GM18498 (cell line): ENCODE data around the gene ANKRD44.

Experiments used
- ATAC-seq: cut with Tn5 transposase; IDR thresholded peaks from one replicate; pipeline ENCODE4 v1.9.1; 2021; ENCODE audit warnings: mild to moderate bottlenecking, moderate library complexity; ENCODE audit not compliant: unreplicated experiment

Gene ANKRD44

DNA sequence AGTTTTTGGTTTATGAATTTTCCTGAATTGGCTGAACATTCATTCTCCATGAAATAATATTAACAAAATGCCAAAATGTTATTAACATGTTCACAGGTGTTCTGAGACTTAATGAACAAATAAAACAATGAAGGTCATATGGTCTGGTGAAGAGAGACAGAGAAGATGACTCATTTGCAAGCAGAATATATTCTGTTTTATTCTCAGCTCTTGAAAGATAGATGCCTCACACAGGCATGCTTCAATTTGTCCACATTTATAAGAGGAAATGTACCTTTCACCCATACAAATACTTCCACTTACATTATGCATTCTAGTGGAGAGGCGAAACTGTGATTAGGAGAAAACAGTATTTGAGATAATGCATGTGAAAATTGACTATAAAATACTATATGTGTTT lies 308.7 kb downstream of the ANKRD44 start:
- no peak for ATAC-seq

- ATAC-seq, result no peak
Measured at GRCh38 chr2:196995757-196996314, 314.7 kb downstream of the ANKRD44 start.

- ATAC-seq, result no peak
Measured at GRCh38 chr2:196994764-196995163, 315.8 kb downstream of the ANKRD44 start.

GRCh38 chr2:196993617-196994016 lies 317.0 kb downstream of the ANKRD44 start:
- ATAC-seq, result no peak

DNA sequence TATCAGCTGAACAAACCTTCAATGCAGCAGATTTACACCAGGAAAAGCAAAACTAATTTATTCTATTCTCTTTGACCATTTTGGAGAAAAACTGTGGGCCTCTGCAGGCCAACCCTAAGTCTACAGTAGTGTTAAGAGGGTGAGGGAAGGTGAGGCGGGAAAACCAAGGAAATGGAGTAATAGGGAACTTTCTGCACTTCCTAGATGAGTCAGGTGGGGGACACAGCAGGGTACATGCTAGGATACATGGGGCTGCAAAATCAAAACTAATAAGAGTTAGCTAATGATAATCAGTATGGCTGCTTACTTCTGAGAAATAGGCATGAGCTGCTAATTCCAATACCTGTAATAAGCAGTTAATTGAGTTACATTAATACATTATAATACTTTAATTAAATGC lies 318.1 kb downstream of the ANKRD44 start:
- ATAC-seq, result no peak

DNA sequence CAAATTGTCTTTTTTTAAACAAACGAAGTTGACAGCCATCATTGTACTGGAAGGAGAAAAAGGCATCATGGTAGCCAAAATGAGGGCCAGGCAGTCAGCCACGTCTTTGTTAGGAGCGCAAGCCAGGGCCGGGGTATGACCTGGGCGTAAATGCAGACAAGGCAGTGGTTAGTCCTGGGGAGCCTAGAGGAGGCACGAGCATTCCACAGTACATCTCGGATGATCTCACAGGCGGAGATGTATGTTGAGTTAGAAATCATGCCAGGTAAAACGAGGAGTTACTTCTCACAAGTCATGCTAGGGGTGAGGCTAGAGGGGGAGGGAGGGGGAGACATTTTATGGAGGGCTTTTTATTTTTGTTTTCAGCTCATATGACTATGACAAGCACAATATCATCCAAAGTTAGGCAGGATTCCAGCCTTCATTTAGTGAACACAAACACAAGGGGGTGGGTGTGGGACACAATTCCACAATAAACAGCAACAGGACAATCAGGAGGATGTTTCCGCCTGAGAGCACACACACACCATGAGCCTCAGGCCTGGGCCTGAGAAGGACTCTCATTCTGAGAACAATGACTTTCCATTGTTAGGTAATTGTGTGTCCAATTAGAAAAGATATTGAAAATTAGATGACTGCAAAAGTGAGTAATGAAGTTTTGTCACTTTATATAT lies 319.7 kb downstream of the ANKRD44 start:
- no peak for ATAC-seq

GRCh38 chr2:196990092-196990491 lies 320.5 kb downstream of the ANKRD44 start:
- no peak for ATAC-seq

DNA sequence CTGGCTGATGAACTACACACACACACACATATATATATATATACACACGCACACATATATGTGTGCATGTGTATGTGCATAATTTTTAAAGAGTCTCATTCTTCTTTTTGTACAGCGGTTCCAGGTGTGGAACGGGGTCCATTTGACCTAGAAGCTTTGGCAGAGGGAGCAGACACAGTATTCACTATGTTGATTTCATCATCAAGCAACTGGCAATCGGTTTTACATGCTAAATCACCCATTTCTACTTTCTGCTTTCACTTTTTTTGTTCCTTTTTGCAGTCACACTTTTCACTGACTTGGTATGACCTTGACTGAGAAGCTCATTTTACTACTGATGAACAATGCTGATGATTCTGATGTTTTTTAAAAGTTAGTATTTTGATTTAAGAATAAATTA lies 321.1 kb downstream of the ANKRD44 start:
- ATAC-seq, result no peak

DNA sequence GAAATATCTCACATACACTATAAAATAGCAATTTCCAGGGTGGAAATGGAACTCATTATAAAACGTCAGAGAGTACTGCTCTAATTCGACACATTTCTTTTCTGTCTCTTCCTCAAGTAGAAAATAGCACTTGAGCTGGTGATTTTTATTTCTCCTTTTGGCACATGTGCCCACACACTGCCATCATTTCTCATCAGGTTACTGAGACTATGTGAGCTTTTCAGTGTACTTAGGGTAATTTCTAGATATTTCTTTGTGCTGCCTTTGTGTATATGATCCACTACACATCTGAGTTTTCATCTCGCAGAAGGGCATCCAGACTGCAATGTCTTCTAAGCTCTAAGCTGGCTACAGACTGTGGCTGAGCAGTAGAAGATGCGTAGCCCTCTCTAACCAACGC lies 321.9 kb downstream of the ANKRD44 start:
- no peak for ATAC-seq

- peak; percentile 54 for ATAC-seq
Measured at GRCh38 chr2:196987649-196988364, 322.8 kb downstream of the ANKRD44 start.

DNA sequence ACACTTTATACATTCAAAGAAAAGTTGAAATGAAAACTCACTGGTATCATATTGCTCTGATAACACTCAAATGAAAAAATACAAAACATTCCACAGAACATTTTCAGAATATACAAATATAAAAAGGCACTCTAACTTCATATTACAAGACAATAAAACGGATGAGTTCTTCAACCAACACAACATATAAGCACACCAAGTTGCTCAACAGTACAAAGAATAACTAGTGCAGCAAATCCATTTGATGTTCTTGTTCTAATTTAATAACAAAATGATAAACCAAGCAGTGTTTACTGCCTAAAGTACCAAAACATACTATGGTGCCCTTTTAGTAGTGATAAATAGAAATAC lies 323.3 kb downstream of the ANKRD44 start:
- no peak for ATAC-seq

- ATAC-seq, result no peak
Measured at GRCh38 chr2:196985511-196986183, 324.9 kb downstream of the ANKRD44 start.

DNA sequence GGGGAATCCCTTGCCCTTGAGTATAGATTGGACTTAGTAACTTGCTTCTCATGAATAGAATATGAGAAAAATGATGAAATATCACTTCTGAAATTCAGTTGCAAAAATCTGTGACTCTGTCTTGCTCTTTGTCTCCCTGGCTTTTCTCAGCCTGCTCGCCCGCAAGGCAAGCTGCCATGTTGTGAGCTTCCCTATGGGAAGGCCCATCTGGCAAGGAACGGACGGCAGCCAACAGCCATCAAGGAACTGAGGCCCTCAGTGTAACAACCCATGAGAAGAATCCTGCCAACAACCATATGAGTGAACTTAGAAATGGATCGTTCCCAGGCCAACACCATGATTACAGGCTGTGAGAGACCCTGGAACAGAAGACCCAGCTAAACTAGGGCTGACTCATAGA lies 325.7 kb downstream of the ANKRD44 start:
- ATAC-seq, result no peak

DNA sequence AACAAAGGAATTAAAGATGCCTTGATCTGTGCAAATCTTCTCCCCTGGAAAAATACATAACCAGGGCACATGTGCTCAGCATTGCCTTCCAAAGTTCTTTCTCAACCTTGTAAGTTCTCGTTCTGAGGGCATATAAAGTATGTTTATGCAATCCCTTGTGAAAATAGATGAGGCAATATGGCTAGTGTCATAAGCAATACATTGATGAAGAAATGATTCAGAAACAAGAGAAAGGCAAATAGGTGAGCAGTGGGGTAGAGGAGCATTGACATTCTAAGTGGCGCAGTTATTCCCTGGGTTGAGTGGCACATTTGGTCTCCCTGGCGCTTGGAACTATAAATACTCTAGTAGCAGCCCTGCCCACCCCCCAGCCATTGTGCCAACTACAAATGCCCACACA lies 326.6 kb downstream of the ANKRD44 start:
- ATAC-seq, result no peak

- no peak for ATAC-seq
Measured at GRCh38 chr2:196980473-196980872, 330.1 kb downstream of the ANKRD44 start.

GRCh38 chr2:196980001-196980400 lies 330.6 kb downstream of the ANKRD44 start:
- ATAC-seq, result no peak

- no peak for ATAC-seq
Measured at GRCh38 chr2:196977507-196977906, 333.1 kb downstream of the ANKRD44 start.

- no peak for ATAC-seq
Measured at GRCh38 chr2:196974970-196975369, 335.6 kb downstream of the ANKRD44 start.

DNA sequence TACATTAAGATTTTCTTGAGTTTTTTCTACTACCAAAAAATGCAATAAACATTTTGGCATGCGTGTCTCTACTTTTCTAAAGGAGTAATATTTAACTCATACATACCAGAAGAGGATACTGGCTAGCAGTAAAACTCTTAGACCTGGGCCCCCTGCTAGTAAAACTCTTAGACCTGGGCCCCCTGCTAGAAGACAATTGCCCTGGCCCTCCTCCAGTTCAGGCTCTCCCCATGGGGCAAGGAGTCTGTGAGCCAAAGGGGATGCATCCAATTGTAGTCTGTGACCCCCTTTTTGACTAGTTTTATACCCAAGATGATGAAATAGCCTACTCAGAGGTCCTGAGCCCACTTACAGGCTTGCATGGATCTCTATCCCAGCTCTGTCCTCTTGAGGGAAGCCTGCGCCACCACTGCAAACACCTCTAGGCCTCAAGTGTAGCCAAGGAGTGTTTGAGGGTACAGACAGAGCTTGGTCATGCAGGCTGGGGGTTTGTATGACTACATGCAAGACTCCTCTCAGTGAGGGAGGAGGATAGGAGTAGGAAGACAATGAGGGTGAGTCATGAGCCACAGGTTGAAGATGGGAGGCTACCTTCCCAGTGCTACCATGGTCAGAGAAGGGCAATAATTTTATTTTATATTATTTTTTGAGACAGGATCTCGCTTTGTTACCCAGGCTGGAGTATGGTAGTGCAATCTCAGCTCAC lies 338.9 kb downstream of the ANKRD44 start:
- ATAC-seq, result no peak

- no peak for ATAC-seq
Measured at GRCh38 chr2:196970099-196970498, 340.5 kb downstream of the ANKRD44 start.

GRCh38 chr2:196968516-196968915 lies 342.1 kb downstream of the ANKRD44 start:
- ATAC-seq, result no peak
